Glomerular endothelial cell (primary cell): ENCODE results near the gene HLA-G. TPM values are rescaled to one million over a fixed set of nuclear protein-coding genes. Genes with fewer than 3 reads are reported as not detected.
"Not testable (repeated sequence)": the region's sequence is repeated elsewhere in the genome, so short reads cannot be mapped to it uniquely, and the experiment has no call there.

Experiments
- DNase-seq: peaks from one replicate; pipeline ENCODE4 v3.0.0-alpha.2; 2011; ENCODE audit warnings: low read depth, low spot score; ENCODE audit errors: extremely low read depth
- total RNA-seq: library from RNA; depleted of rRNA; stranded (reverse); fragments of >200 nt; gene quantifications from 2 replicates; pipeline ENCODE4 v1.2.3, GENCODE V29; 2015

HLA-G gene
- total RNA-seq, 1 donor from 2014 or later: not detected

- no peak for DNase-seq
Observed at GRCh38 chr6:29864037-29864810, 36.6 kb downstream of the HLA-G start.

GRCh38 chr6:29865631-29866030, 38.0 kb downstream of the HLA-G start:
- DNase-seq: no peak

- no peak for DNase-seq
Observed at GRCh38 chr6:29870104-29870503, 42.5 kb downstream of the HLA-G start.

GRCh38 chr6:29872791-29873190, 45.2 kb downstream of the HLA-G start:
- no peak for DNase-seq

GRCh38 chr6:29875257-29875656, 47.6 kb downstream of the HLA-G start:
- no peak for DNase-seq

GRCh38 chr6:29875734-29876133, 48.1 kb downstream of the HLA-G start:
- not testable (repeated sequence) for DNase-seq

Other genes starting within 250 kb of the HLA-G start
- gene OR2H2, start 242.7 kb upstream of the HLA-G start, total RNA-seq: not detected in 2 replicates
- 9.4 and 12.0 TPM in 2 replicates for gene GABBR1, start 194.6 kb upstream of the HLA-G start, total RNA-seq
- gene MOG, start 170.7 kb upstream of the HLA-G start, total RNA-seq: not detected in 2 replicates
- not detected in 2 replicates for gene ZFP57, start 146.7 kb upstream of the HLA-G start, total RNA-seq
- 11.2 and 33.7 TPM in 2 replicates for gene HLA-F, start 104.4 kb upstream of the HLA-G start, total RNA-seq
- gene HLA-A, start 114.7 kb downstream of the HLA-G start, total RNA-seq: 625 and 1,826 TPM in 2 replicates
- 19.2 and 26.4 TPM in 2 replicates for gene POLR1H, start 233.4 kb downstream of the HLA-G start, total RNA-seq
- gene PPP1R11, start 239.4 kb downstream of the HLA-G start, total RNA-seq: 34.8 and 37.4 TPM in 2 replicates
- gene RNF39, start 247.9 kb downstream of the HLA-G start, total RNA-seq: not detected in 2 replicates